OCI-LY1 (cell line): ENCODE results near the gene UBALD2.

Experiments
- H2AFZ ChIP-seq: fragments of 200-600 bp; sonication (generic), shearing (Covaris generic); 2 replicates; pipeline ENCODE4 v1.6.0; 2014; ENCODE audit warnings: antibody characterized with exemption, mild to moderate bottlenecking, low read length
- H3F3A ChIP-seq: fragments of 200-600 bp; sonication (generic), shearing (Covaris generic); 2 replicates; pipeline ENCODE4 v1.6.0; 2014; ENCODE audit warnings: mild to moderate bottlenecking, antibody characterized with exemption, low read length, moderate library complexity; ENCODE audit not compliant: insufficient read depth
- H3K27ac ChIP-seq: fragments of 200-600 bp; sonication (generic); 2 replicates; pipeline ENCODE4 v1.5.1; 2014; ENCODE audit warnings: low read length, mixed run types, mild to moderate bottlenecking, low read depth; ENCODE audit not compliant: poor library complexity, severe bottlenecking
- H3K27me3 ChIP-seq: fragments of 200-600 bp; sonication (generic); 2 replicates; pipeline ENCODE4 v1.6.0; 2014; ENCODE audit warnings: antibody characterized with exemption, mild to moderate bottlenecking, low read length, moderate library complexity; ENCODE audit not compliant: insufficient read depth
- H3K36me3 ChIP-seq: fragments of 200-600 bp; sonication (generic); 2 replicates; pipeline ENCODE4 v1.6.1; 2014; ENCODE audit warnings: mild to moderate bottlenecking, antibody characterized with exemption, low read length, moderate library complexity, mixed read lengths; ENCODE audit not compliant: insufficient read depth
- H3K4me1 ChIP-seq: fragments of 200-600 bp; sonication (generic); 2 replicates; pipeline ENCODE4 v1.5.1; 2014; ENCODE audit warnings: mild to moderate bottlenecking, low read length, moderate library complexity; ENCODE audit not compliant: insufficient read depth, severe bottlenecking
- H3K4me2 ChIP-seq: fragments of 200-600 bp; sonication (generic), shearing (Covaris generic); 2 replicates; pipeline ENCODE4 v1.6.1; 2014; ENCODE audit warnings: low read length
- H3K4me3 ChIP-seq: fragments of 200-600 bp; sonication (generic); 2 replicates; pipeline ENCODE4 v1.5.1; 2014; ENCODE audit warnings: low read length, low read depth, mild to moderate bottlenecking, mixed read lengths; ENCODE audit not compliant: poor library complexity, severe bottlenecking
- H3K79me2 ChIP-seq: fragments of 200-600 bp; shearing (Covaris generic); 2 replicates; pipeline ENCODE4 v1.6.1; 2016; ENCODE audit warnings: mixed run types, low read length, mixed read lengths; ENCODE audit not compliant: insufficient read depth
- H3K9ac ChIP-seq: fragments of 200-600 bp; sonication (generic), shearing (Covaris generic); 2 replicates; pipeline ENCODE4 v1.6.1; 2014; ENCODE audit warnings: mild to moderate bottlenecking, low read length, mixed read lengths
- H3K9me2 ChIP-seq: fragments of 200-600 bp; sonication (generic), shearing (Covaris generic); 2 replicates; pipeline ENCODE4 v1.6.1; 2014; ENCODE audit warnings: low read depth, mild to moderate bottlenecking, low read length, mixed read lengths
- H3K9me3 ChIP-seq: fragments of 200-600 bp; shearing (Covaris generic); 2 replicates; pipeline ENCODE4 v1.6.1; 2014; ENCODE audit warnings: low read length, mixed read lengths
- H4K20me1 ChIP-seq: fragments of 200-600 bp; sonication (generic), shearing (Covaris generic); 2 replicates; pipeline ENCODE4 v1.6.0; 2016; ENCODE audit warnings: mild to moderate bottlenecking, low read length; ENCODE audit not compliant: insufficient read depth
- CTCF ChIP-seq: fragments of 200-600 bp; sonication (generic), shearing (Covaris generic); IDR thresholded peaks from 2 replicates; pipeline ENCODE4 v1.5.1; 2017; ENCODE audit warnings: mild to moderate bottlenecking, antibody characterized with exemption, low read length, moderate library complexity, mixed read lengths
- EZH2 ChIP-seq: fragments of 200-600 bp; sonication (generic), shearing (Covaris generic); IDR thresholded peaks from 2 replicates; pipeline ENCODE4 v1.8.0; 2017; ENCODE audit warnings: borderline replicate concordance, mixed run types, mild to moderate bottlenecking, antibody characterized with exemption, low read length, moderate library complexity, mixed read lengths

Gene UBALD2

GRCh38 chr17:76260220-76260619, 4.9 kb upstream of the UBALD2 start:
- Histone ChIP-seq H3K9ac (no peak overlapping the region), H3K9me2 (no peaks in the 10 kb centered on the region), H3K4me3 (no peak overlapping the region), H3K4me2 (peak overlapping the region; percentile 4; the same call in 1 of the 2 replicates), H4K20me1 (no peaks in the 10 kb centered on the region), H3K36me3 (no peaks in the 10 kb centered on the region), H3K9me3 (no peaks in the 10 kb centered on the region), H3K79me2 (no peaks in the 10 kb centered on the region), H3K27ac (peak overlapping the region; percentile 49), H3K4me1 (peaks cover 49% of the 10 kb centered on the region), H3K27me3 (no peaks in the 10 kb centered on the region), H3F3A (no peaks in the 10 kb centered on the region), H2AFZ (no peak overlapping the region)
- TF ChIP-seq EZH2 (no peak), CTCF (no peak)

- H3K79me2 ChIP-seq: no peaks in the 10 kb centered on the region
- H4K20me1 ChIP-seq: no peaks in the 10 kb centered on the region
- H3K27ac ChIP-seq: peak overlapping the region; percentile 49
- no peaks in the 10 kb centered on the region for H3K9me2 ChIP-seq
- no peaks in the 10 kb centered on the region for H3K9me3 ChIP-seq
- no peaks in the 10 kb centered on the region for H3K27me3 ChIP-seq
- H3K36me3 ChIP-seq: no peaks in the 10 kb centered on the region
- peaks cover 49% of the 10 kb centered on the region for H3K4me1 ChIP-seq
- H2AFZ ChIP-seq: no peak overlapping the region
- H3K4me3 ChIP-seq: no peak overlapping the region
- peak overlapping the region; percentile 4; the same call in 1 of the 2 replicates for H3K4me2 ChIP-seq
- H3F3A ChIP-seq: no peaks in the 10 kb centered on the region
- no peak overlapping the region for H3K9ac ChIP-seq
- TF ChIP-seq CTCF (no peak), EZH2 (no peak)
Measured at GRCh38 chr17:76260669-76261068, 4.5 kb upstream of the UBALD2 start.

GRCh38 chr17:76261421-76262215, 3.5 kb upstream of the UBALD2 start:
- TF ChIP-seq CTCF (no peak), EZH2 (no peak)
- Histone ChIP-seq H3K27me3 (no peaks in the 10 kb centered on the region), H3F3A (no peaks in the 10 kb centered on the region), H4K20me1 (no peaks in the 10 kb centered on the region), H3K27ac (peak overlapping the region; percentile 67), H3K9ac (no peak overlapping the region; the same call in 1 of the 2 replicates), H3K9me2 (no peaks in the 10 kb centered on the region), H2AFZ (peak overlapping the region; percentile 38; the same call in 1 of the 2 replicates), H3K36me3 (0 out of 2 replicates have a peak, but pooled peaks cover 3% of the 10 kb centered on the region), H3K4me3 (peak overlapping the region; percentile 17), H3K4me1 (peaks cover 54% of the 10 kb centered on the region), H3K4me2 (peak overlapping the region; percentile 44), H3K9me3 (no peaks in the 10 kb centered on the region), H3K79me2 (no peaks in the 10 kb centered on the region)
